ENCODE results near the gene DPP9. TPM values are rescaled to one million over a fixed set of nuclear protein-coding genes. Genes with fewer than 3 reads are reported as not detected.
"Not testable (repeated sequence)": the region's sequence is repeated elsewhere in the genome, so short reads cannot be mapped to it uniquely, and the experiment has no call there.

DPP9 gene
- total RNA-seq, 2 donors from 2014 or later = 52.3 to 90.9 TPM

- H3K36me3 Mint-ChIP-seq (ENCODE audit: low read depth) = peaks cover 85% of the 10 kb centered on the region
- no peak overlapping the region for H3K27ac Mint-ChIP-seq
- H3K4me3 Mint-ChIP-seq = no peak overlapping the region
- H3K4me1 Mint-ChIP-seq = no peaks in the 10 kb centered on the region
- no peaks in the 10 kb centered on the region for H3K27me3 Mint-ChIP-seq
- H3K9me3 Mint-ChIP-seq = no peaks in the 10 kb centered on the region
- ATAC-seq (replicated peaks) = no peak
These were observed 30.0 kb downstream of the DPP9 start for GRCh38 chr19:4693471-4694121.

DNA sequence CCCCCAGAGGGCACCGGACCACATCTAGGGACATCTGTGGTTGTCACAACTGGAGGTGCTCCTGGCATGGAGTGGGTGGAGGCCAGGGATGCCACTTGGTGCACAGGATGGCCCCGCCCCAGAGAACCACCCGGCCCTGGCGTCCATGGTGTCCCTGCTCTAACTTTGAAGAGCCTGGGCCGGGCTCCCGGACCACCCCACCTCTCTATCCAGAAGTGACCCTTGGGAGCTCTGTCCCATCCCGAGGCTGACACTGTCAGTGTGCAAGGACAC is 30.6 kb downstream of the DPP9 start:
- Mint-ChIP-seq H3K4me3 (no peak overlapping the region), H3K4me1 (no peaks in the 10 kb centered on the region), H3K27ac (no peak overlapping the region), H3K27me3 (no peaks in the 10 kb centered on the region), H3K9me3 (no peaks in the 10 kb centered on the region), H3K36me3 (ENCODE audit: low read depth) (peaks cover 79% of the 10 kb centered on the region)
- ATAC-seq (replicated peaks) = no peak

- Mint-ChIP-seq H3K9me3 (no peaks in the 10 kb centered on the region), H3K27ac (no peak overlapping the region), H3K4me3 (no peak overlapping the region), H3K4me1 (no peaks in the 10 kb centered on the region), H3K36me3 (ENCODE audit: low read depth) (peaks cover 73% of the 10 kb centered on the region), H3K27me3 (no peaks in the 10 kb centered on the region)
- ATAC-seq (replicated peaks) = no peak
These were observed 31.2 kb downstream of the DPP9 start for GRCh38 chr19:4692251-4693077.

DNA sequence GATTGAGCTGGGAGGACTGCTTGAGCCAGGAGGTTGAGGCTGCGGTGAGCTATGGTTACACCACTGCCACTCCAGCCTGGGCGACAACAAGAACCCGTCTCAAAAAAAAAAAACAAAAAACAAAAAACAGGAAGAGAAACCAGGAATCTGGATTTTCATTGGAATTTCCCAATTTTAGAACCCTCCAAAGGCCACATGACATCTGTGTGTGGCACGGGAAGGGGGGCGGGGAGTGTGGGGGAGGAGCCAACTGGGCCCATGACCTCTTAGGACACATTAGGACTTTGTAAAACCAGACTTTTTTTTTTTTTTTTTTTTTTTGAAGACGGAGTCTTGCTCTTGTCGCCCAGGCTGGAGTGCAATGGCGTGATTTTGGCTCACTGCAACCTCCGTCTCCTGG is 32.3 kb downstream of the DPP9 start:
- no peak overlapping the region for H3K27ac Mint-ChIP-seq
- no peak overlapping the region for H3K4me3 Mint-ChIP-seq
- no peaks in the 10 kb centered on the region for H3K4me1 Mint-ChIP-seq
- no peaks in the 10 kb centered on the region for H3K9me3 Mint-ChIP-seq
- H3K27me3 Mint-ChIP-seq = no peaks in the 10 kb centered on the region
- no peak for ATAC-seq (replicated peaks)
- H3K36me3 Mint-ChIP-seq (ENCODE audit: low read depth) = peaks cover 67% of the 10 kb centered on the region

DNA sequence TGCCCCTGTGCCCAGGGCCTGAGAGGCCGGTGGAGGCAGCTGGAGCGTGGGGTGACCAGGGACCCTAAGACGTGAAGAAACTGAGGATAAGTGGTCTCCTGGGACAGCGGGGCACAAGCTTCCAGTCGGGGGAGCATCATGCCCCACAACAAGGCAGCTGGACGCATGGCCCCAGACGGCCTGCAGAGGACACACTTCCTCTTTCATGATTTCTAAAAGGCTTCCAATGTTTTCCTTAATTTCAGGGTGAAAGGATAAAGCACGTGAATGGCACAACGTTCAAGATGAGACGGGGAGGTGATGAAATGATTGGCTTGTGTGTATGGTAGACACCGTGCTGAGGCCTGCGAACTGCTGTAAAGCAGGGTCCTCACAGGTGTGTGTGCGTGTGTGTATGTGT is 33.3 kb downstream of the DPP9 start:
- peaks cover 66% of the 10 kb centered on the region for H3K36me3 Mint-ChIP-seq (ENCODE audit: low read depth)
- H3K27ac Mint-ChIP-seq = no peak overlapping the region
- ATAC-seq (replicated peaks) = no peak
- H3K4me3 Mint-ChIP-seq = no peak overlapping the region
- no peaks in the 10 kb centered on the region for H3K4me1 Mint-ChIP-seq
- H3K9me3 Mint-ChIP-seq = no peaks in the 10 kb centered on the region
- H3K27me3 Mint-ChIP-seq = no peaks in the 10 kb centered on the region

DNA sequence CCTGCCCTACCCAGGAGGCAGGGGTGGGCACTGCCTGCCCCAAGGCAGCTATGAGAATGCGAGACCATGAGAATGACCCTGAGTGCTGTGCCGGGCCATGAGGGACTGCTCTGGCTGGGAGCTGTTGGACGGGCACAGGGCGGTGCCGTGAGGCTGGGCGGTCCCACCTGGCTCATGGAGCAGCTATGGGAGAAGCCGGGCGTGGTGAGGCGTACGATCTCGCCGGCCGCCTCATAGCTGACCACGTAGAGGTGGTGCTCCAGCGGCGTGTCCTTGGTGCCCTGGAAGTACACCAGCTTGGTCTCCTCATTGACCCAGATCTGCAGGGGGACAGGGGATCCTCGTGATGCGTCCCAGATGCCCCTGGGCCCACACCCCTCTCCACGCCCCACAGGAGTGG is 34.2 kb downstream of the DPP9 start:
- no peaks in the 10 kb centered on the region for H3K9me3 Mint-ChIP-seq
- no peak for ATAC-seq (replicated peaks)

DNA sequence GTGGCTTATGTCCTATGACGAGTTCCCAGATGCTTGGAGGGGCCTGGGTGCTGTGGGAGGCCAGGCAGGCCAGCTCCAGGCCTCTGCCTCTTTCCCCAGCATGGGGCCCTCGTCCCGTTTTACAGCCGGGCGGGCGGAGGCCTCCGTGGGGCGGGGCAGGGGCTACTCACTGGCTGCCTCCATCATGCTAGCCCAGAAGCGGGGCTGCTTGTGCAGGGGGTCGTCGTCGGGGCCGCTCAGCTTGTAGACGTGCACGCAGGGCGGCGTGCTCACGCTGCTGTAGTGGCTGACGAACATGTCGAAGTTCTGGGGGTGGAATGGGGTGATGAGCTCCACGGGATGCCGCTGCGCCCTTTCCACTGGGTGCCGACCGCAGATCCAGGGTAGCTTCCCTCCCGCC is 35.1 kb downstream of the DPP9 start:
- Mint-ChIP-seq H3K36me3 (ENCODE audit: low read depth) (peaks cover 62% of the 10 kb centered on the region), H3K4me3 (no peak overlapping the region), H3K9me3 (no peaks in the 10 kb centered on the region), H3K27me3 (no peaks in the 10 kb centered on the region), H3K27ac (no peak overlapping the region), H3K4me1 (no peaks in the 10 kb centered on the region)
- ATAC-seq (replicated peaks) = no peak

More for the DNA sequence above, 34.2 kb downstream of the DPP9 start:
- Mint-ChIP-seq H3K36me3 (ENCODE audit: low read depth) (peaks cover 62% of the 10 kb centered on the region), H3K27ac (no peak overlapping the region), H3K27me3 (no peaks in the 10 kb centered on the region), H3K4me1 (no peaks in the 10 kb centered on the region), H3K4me3 (no peak overlapping the region)

DNA sequence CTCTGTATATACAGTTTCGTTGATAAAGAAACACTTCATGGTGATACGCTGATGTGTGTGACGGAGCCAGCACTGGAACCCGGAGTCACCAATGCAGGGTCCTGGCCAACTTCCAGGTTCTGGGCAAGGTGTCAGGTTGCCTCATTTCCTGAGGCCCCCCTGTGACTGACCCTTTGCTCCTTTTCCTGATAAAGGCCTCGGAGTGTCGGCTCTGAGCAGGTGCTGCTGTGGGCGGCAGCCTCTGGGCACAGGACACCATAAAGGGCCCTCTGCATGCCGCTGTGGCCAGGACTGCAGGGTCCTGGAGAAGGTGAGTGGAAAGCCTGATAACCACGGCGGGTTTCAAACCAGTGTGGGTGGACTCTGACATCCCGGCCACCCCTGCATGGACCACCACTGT is 36.2 kb downstream of the DPP9 start:
- no peak overlapping the region for H3K27ac Mint-ChIP-seq
- no peaks in the 10 kb centered on the region for H3K4me1 Mint-ChIP-seq
- no peaks in the 10 kb centered on the region for H3K27me3 Mint-ChIP-seq
- peaks cover 54% of the 10 kb centered on the region for H3K36me3 Mint-ChIP-seq (ENCODE audit: low read depth)
- no peak overlapping the region for H3K4me3 Mint-ChIP-seq
- no peaks in the 10 kb centered on the region for H3K9me3 Mint-ChIP-seq
- ATAC-seq (replicated peaks) = no peak

GRCh38 chr19:4686700-4687099 is 36.9 kb downstream of the DPP9 start:
- Mint-ChIP-seq H3K27ac (no peak overlapping the region), H3K36me3 (ENCODE audit: low read depth) (peaks cover 47% of the 10 kb centered on the region)

GRCh38 chr19:4684312-4685095 is 39.1 kb downstream of the DPP9 start:
- peaks cover 29% of the 10 kb centered on the region for H3K36me3 Mint-ChIP-seq (ENCODE audit: low read depth)
- H3K27me3 Mint-ChIP-seq = no peaks in the 10 kb centered on the region
- ATAC-seq (replicated peaks) = no peak
- no peak overlapping the region for H3K4me3 Mint-ChIP-seq
- H3K4me1 Mint-ChIP-seq = no peaks in the 10 kb centered on the region
- H3K9me3 Mint-ChIP-seq = no peaks in the 10 kb centered on the region
- H3K27ac Mint-ChIP-seq = no peak overlapping the region

More at GRCh38 chr19:4686700-4687099, 36.9 kb downstream of the DPP9 start:
- Mint-ChIP-seq H3K9me3 (no peaks in the 10 kb centered on the region), H3K4me1 (no peaks in the 10 kb centered on the region), H3K27me3 (no peaks in the 10 kb centered on the region), H3K4me3 (no peak overlapping the region)
- ATAC-seq (replicated peaks) = no peak

DNA sequence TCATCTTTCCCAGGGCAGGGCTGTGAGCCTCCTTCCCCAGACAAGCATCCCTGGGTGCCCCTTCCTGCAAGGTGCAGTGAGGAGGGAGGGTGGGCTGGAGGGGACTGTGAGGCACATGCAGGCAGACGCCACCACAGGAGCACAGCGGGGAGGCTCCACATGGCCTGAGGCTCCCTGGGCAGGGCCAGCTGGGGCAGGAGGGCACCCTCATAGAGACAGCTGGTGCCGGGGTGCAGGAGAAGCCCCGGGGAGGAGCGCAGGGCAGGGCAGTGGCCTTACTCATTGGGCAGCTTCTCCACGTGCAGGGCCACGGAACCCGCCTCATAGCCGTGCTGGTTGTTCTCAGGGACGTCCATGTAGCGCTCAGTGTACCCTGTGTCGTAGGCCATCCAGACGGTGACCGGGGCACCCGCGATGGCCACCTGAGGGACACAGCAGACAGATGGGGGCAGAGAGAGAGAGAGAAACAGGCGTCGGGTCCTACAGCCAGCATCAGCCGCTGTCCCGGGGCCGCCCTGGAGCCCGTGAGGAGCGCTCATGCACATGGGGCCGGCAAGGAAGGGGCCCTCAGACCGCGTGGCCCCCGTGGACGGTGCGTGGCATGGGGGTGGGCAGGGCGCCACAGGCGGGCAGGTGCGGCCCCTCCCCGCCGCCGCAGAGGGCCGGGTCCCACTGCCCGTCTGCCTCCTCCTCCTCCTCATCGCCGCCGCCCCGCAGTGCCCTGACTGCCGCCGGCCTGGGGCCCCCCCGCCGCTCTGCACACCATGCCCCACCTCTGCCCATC is 41.0 kb downstream of the DPP9 start:
- no peak overlapping the region for H3K4me3 Mint-ChIP-seq
- H3K27ac Mint-ChIP-seq = no peak overlapping the region
- no peaks in the 10 kb centered on the region for H3K27me3 Mint-ChIP-seq
- no peaks in the 10 kb centered on the region for H3K4me1 Mint-ChIP-seq
- no peaks in the 10 kb centered on the region for H3K9me3 Mint-ChIP-seq
- H3K36me3 Mint-ChIP-seq (ENCODE audit: low read depth) = peaks cover 40% of the 10 kb centered on the region
- ATAC-seq (replicated peaks) = no peak

DNA sequence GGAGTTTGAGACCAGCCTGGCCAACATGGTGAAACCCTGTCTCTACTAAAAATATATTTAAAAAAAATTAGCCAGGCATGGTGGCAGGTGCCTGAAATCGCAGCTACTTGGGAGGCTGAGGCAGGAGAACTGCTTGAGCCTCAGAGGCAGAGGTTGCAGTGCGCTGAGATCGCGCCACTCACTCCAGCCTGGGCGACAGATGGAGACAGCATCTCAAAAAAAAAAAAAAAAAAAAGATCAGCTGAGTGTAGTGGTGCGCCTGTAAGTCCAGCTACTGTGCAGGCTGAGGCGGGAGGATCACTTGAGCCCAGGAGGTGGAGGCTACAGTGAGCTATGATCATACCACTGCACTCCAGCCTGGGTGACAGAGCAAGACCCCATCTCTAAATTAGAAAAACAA is 43.6 kb downstream of the DPP9 start:
- H3K4me3 Mint-ChIP-seq; ATAC-seq (replicated peaks); H3K27me3 Mint-ChIP-seq; H3K9me3 Mint-ChIP-seq; H3K4me1 Mint-ChIP-seq; H3K27ac Mint-ChIP-seq: not testable (repeated sequence)
- peaks cover 33% of the 10 kb centered on the region for H3K36me3 Mint-ChIP-seq (ENCODE audit: low read depth)

DNA sequence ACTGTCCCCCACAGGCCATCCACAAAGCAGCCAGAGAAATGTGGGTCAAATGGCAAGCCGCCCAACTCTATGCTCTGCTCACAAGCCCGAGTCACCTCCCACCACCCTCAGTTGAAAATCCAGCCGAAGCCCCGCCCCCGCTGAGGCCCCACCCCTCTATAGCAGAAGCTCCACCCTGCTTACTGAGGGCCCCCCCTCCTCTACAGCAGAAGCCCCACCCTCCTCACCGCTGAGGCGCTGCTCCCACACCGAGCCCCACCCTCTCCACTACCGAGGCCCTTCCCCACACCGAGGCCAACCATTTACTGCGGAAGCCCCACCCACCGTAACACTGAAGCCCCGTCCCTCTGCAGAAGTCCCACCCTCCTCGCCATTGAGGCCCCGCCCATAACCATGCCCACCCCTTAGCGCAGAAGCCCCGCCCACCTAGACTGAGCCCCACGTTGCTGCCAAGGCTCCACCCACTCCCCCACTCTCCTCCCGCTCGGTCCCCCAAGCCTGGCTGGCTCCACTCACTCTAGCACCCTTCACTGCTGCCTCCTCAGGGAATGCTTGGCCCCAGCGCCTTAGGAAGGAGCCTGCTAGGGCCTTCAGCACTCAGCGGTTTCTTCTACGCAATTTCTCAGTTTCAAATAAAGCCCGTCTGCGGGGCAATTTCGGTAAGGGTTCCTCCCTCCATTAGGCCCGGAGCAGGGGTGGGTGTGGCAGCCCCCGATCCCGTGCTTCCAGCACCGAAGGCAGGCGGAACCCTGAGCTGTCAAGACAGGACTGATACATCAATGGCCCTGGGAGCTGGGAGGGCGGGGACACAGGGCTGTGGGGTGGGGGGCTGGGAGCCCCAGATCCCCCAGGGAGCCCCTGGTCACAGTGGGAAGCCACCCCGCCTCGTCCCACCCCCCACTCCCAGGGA is 44.5 kb downstream of the DPP9 start:
- no peak overlapping the region for H3K4me3 Mint-ChIP-seq

More for the DNA sequence above, 44.5 kb downstream of the DPP9 start:
- no peak for ATAC-seq (replicated peaks)
- H3K36me3 Mint-ChIP-seq (ENCODE audit: low read depth) = peaks cover 28% of the 10 kb centered on the region
- H3K27me3 Mint-ChIP-seq = no peaks in the 10 kb centered on the region
- no peak overlapping the region for H3K27ac Mint-ChIP-seq
- no peaks in the 10 kb centered on the region for H3K4me1 Mint-ChIP-seq
- no peaks in the 10 kb centered on the region for H3K9me3 Mint-ChIP-seq
